ENCODE measurements around the gene CFAP46. TPM values are rescaled to one million over a fixed set of nuclear protein-coding genes. Genes with fewer than 3 reads are reported as not detected.
"Not testable (repeated sequence)": the region's sequence is repeated elsewhere in the genome, so short reads cannot be mapped to it uniquely, and the experiment has no call there.

Gene CFAP46
- total RNA-seq, 1 donor from 2014 or later = 1.9 TPM

GRCh38 chr10:132943791-132944404, 1.5 kb upstream of the CFAP46 start:
- DNase-seq = no peak

DNA sequence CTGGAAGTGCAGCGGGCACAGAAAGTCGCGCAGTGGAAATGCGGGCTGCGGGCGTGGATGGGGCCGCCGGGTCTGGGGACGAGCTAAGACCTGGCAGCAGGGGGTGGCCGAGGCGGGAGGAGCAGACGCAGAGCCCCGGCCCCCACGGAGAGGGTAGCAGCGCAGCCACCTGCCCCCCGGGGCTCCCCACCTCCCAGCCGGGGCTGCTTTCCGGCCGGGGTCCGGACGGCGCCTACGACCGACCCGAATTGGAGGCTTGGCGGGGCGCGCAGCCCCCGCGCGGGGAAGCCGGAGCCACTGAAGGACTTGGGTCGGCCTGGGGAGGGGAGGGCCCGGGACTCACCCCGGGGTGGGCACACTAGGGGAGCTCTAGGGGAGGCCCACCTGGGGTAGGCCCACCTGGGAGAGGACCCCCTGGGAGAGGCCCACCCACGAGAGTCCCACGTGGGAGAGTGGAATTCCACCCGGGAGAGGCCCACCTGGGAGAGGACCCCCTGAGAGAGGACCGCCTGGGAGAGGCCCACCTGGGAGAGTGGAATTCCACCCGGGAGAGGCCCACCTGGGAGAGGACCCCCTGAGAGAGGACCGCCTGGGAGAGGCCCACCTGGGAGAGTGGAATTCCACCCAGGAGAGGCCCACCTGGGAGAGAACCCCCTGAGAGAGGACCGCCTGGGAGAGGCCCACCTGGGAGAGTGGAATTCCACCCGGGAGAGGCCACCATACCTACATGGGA, 854 bp upstream of the CFAP46 start:
- DNase-seq = no peak

- DNase-seq = no peak
Observed at GRCh38 chr10:132941640-132942051, 724 bp downstream of the CFAP46 start.

DNA sequence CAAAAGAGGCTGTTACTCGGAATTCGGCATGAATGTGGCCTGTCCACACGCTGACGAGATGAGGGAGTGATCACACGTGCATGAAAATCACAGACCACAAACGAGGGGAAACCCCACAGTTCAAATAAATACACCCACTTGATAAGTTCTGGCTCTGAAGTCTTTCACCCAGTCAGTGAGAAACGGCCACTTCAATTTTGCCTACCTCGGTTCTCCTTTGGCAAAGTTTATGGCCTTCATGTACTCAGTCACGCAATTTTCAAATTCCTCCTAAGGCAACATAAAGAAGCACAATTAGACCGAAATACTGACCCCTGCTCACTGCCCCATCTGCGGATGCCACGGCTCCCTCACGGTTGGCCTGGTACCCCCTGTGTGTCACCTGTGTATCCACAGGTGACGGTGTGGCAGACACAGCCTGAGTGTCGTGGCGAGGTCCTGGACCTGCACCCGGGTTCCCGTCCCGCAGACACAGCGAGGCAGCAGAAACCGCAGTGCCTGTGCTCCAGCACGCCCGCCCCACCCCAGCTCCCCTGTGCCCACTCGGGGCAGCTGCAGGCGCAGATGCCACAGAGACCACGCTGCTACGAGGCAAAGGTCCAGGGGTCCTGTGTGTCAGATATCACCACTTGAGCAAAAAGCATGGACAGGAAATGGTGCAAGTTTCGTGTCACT, 1.4 kb downstream of the CFAP46 start:
- DNase-seq = no peak

- peak; percentile 44 for DNase-seq
Observed at GRCh38 chr10:132939957-132940790, 2.2 kb downstream of the CFAP46 start.

DNA sequence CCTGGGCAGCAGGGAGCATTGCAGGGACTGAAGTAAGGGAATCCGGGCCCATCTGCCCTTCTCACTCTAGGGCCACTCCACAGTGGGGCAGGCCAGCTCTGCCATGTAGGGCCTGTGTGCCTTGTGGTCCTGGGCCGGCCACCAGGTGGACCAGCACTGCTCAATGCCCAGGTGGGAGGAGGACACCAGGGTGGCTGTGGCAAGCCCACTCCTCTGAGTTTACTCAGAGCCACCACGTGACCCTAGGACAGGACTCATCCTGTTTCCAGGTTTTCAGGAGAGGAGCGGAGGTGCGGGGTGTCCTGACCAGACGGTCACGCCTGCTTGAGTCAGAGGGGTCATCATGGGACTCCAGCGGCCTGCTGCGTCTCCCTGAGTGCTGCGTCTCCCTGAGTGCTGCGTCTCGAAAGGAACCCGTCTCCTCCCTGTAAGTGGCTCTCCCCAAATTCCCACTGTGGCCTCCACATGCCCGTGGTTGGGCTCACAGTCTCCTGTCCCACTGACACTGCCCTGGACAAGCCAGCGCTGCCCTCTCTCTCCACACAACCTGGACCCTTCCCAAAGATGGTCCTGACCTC, 2.9 kb downstream of the CFAP46 start:
- DNase-seq = no peak

DNA sequence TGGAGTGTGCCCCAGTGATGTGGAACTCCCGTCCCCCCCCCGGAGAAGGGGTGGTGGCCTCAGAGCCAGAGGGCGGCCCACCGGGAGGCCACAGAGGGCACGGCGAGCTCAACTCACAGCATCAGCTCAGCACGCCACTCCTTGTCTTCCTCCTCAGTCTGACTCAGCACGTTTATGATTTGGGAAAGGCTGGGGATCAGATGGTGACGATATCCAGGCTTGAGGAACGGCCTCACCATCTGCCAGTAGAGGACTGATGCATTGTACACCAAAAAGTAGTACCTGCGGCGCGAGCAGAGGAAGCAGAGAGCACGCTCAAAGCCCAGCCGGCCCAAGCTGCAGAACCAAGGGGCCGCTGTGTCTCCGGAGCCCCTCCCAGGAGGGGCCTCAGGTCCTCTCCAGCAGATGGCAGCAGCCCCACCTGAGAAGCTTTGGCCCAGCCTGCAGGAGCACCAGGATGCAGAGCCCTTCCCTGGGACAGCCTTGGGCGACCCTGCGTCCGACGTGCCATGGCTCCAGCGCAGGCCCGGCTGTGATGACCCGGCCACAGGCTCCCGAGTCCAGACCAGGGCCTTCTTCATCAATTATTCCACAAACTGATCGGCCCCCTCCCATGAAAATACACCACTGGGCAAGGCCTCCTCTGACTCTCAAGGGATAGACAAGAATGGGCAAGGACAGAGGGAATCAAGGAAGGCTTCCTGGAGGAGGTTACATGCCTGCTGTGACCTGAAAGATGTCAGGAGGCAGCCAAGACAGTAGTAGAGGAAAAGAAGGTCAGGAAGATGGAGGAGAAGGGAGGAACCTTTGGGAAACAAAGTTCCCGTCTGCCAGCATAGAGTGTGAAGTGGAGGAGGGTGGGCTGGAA, 3.7 kb downstream of the CFAP46 start:
- DNase-seq = no peak

DNA sequence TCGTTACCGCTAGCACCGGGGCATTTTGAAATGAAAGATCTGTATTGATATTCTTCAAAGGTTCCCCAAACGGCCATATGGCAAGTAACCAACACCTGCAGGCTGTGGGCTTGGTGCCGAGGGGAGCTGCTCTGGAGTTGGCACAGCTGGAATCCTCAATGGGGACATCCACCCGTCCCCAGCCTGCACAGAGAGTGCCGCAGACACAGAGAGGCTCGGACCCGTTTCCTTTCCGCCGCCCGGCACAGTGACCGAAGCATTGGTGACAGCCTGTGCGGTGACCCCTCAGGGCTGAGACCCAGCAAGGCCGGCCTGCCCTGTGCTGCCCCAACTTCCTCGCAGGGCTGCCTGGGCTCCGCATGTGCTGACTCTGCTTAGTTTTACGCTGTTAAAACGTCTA, 4.5 kb downstream of the CFAP46 start:
- DNase-seq = no peak

DNA sequence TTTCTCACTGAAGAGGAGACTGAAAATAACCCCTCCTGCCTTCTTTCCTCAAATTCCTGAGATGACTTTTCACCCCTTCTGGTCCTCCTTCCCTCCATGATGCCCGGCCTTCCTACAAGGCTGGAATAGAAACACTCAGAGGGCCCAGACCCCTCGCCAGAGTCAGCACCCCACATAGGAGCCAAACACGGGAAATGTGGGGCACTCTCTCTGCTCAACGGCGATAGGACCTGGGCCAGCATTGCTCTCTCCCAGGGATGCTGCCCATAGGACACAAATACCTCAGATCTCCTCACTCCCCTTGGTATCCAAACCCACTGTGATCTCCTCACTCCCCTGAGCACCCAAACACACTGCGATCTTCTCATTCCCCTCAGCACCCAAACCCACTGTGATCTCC, 7.4 kb downstream of the CFAP46 start:
- DNase-seq = no peak

- DNase-seq = no peak
Observed at GRCh38 chr10:132933308-132934042, 8.9 kb downstream of the CFAP46 start.

DNA sequence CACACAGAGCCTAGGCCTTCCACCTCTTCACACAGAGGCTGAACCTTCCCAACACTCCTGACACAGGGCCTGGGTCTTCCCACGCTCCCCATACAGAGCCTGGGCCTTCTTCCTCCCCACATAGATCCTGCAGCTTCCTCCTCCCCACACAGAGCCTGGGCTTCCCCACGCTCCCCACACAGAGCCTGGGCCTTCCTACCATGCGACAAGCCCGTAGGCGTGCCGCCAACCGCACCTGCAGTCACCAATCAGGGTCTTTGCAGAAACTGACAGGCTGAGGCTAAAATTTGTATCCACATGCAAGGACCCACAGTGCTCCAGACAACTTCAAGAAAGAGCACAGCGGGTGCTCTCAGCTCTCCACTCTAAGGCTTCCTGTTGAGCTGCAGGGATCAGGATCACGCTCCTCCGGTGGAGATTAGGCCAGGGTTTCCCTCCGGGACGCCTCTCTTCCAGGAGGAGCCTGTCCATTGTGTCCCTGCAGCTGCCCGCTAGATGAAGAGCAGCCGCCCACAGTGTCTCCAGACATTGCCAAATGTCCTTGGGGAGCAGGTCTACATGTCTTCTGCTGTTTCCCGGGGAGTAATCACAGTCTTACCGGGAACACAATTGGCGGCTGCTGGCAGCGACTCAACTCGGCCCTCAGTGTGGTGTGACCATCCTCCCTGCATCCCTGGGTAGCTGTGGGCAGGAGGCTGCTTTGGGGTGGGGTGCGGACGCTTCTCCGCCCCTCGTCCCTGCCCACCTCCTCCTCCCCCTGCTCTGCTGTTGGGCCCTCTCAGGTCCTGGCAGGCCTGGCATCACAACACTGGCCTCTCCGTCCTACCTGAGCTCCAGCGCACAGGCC, 9.7 kb downstream of the CFAP46 start:
- DNase-seq = no peak

GRCh38 chr10:132931258-132932250, 10.8 kb downstream of the CFAP46 start:
- not testable (repeated sequence) for DNase-seq

DNA sequence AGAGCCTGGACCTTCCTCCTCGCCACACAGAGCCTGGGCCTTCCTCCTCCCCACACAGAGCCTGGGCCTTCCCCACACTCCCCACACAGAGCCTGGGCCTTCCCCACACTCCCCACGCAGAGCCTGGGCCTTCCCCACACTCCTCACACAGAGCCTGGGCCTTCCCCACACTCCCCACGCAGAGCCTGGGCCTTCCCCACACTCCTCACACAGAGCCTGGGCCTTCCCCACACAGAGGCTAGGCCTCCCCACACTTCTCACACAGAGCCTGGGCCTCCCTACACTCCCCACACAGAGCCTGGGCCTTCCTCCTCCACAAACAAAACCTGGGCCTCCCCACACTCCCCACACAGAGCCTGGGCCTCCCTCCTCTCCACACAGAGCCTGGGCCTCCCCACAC, 11.7 kb downstream of the CFAP46 start:
- DNase-seq = not testable (repeated sequence)

DNA sequence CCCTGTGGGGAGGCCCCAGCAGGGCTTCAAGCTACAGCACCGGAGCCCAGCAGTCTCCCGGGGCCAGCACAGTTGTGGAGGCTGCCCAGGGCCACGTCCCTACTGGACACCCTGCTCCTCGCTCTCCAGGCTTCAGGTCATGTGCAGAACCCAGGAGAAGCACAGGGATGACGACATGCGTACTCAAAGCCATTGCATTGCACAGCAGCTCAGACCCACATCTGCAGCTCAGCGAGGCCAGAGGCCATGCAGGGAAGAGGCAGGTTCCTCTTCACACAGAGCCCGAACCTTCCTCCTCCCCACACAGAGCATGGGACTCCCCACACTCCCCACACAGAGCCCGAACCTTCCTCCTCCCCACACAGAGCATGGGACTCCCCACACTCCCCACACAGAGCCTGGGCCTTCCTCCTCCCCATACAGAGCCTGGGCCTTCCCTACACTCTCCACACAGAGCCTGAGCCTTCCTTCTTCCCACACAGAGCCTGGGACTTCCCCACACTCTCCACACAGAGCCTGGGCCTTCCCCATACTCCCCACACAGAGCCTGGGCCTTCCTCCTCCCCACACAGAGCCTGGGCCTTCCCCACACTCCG, 12.3 kb downstream of the CFAP46 start:
- DNase-seq = no peak

GRCh38 chr10:132929480-132929879, 12.9 kb downstream of the CFAP46 start:
- DNase-seq = no peak

DNA sequence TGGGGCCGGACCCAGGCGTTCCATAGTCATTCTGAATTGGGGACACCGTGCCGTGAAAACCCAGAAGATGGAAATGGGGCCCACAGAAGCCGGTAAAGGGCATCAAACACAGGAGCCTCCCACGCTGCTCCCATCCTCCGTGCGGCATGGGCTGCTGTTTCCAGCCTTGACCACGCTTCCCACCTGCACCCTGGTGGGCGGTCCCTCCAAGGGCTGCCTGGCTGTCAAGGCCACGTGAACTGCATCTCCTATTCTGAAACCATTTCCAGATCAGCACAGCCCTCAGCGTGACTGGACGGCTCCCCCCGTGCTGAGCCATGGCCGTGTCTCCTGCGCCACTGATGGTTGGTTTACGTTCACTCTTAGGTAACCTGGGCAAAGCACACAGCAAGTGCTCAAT, 14.1 kb downstream of the CFAP46 start:
- DNase-seq = no peak

DNA sequence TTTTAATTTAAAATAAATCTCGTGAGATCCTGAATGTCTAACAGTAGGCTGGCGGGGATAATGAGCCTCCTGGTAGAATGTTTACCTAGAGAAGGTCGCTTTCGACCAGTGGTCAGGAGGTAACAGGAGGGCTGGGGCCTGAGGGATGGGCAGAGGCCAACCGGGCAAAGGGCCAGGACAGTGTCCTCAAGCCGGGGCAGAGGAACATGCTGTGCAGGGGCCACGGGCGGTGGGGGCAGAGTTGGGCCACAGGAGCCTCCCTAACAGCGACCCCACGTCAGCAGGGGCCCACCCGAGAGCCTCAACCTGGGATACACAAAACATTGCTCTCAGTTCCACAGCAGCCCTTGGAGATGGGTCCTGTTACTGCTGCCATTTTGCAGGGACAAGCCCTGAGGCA, 14.5 kb downstream of the CFAP46 start:
- no peak for DNase-seq

Data from occipital lobe (tissue), 2 donors.